GM03348 (cell line): Measurements from ENCODE around the gene PCDHGB2.
"Not testable (repeated sequence)": the region's sequence is repeated elsewhere in the genome, so short reads cannot be mapped to it uniquely, and the experiment has no call there.

Experiments
- DNase-seq: peaks from one replicate; pipeline ENCODE4 v3.0.0; 2012; ENCODE audit warnings: low spot score

Gene PCDHGB2

DNA sequence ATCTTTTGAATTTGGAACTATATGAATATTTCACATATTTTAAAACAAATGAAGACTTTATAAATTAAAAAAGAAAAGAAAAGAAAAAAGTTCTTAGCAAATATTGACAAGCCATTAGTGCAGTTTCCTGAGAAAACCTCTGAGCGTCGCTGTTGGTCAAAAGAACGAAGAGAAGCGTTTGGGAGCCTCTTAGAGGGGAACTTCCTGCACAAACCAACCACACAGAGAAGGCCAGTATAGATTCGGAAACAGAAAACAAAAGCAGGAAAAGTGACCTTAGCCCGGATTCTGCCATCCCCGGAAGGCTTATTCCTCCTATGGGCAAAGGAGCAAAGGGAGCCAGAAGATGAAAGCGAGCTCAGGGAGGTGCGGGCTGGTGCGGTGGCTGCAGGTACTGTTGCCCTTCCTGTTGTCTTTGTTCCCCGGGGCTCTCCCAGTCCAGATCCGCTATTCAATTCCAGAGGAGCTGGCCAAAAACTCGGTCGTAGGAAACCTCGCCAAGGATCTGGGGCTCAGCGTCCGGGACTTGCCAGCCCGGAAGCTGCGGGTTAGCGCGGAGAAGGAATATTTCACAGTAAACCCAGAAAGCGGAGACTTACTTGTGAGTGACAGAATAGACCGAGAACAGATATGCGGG lies at the start of gene PCDHGB2:
PCDHGB2 (plus strand) TSS at position 205 of the 637 bp plus-strand sequence; CDS start at position 347, 142 bp downstream.
- DNase-seq: peak; percentile 45

DNA sequence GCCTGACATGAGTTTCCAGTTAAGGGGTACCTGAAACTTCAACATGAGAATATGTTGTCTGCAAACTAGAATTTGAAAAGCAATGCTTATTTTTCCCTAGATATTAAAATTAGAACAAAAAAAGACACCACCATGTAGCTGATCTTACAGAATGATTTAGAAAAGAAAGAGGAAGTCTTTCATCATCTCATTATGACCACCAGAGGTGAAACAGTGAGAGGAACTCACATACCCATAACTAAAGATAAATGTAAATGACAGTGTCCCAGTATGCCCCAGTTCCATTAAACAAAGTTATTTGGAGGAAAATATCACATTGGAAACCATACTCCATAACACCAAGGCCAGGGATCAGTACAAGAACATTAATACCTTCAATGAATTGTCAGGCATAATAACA lies 46.1 kb upstream of the PCDHGB2 start:
- no peak for DNase-seq

DNA sequence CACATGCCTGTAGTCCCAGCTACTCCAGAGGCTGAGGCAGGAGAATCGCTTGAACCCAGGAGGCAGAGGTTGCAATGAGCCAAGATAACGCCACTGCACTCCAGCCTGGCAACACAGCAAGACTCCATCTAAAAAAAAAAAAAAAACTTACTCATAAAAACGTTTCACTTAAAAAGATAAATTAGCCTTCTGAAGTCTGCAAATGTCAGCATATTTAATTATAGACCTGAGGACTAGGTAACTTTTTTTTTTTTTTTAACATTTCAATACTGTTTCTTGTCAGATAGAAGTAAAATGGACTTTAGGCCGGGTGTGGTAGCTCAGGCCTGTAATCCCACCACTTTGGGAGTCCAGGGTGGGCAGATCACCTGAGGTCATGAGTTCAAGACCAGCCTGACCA lies 42.8 kb upstream of the PCDHGB2 start:
- DNase-seq: not testable (repeated sequence)

DNA sequence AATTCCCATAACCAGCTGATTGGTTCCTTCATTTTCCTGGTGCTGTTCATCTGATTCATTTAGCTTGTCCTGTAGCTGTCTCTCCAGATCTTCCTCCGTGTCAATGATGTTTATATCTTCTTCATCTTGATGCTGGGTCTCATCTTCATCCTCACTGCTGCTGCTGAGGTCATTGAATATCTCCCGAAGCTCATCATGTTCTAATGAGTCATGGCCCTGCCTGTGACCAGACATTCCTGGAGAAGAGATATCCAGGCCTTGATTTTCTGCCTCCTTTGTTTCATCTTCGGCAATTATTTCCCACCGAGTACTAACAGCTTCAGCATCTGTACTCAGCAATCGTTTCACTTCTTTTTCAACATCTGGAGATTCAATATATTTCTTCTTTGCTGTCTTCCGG lies 40.6 kb upstream of the PCDHGB2 start:
- no peak for DNase-seq

DNA sequence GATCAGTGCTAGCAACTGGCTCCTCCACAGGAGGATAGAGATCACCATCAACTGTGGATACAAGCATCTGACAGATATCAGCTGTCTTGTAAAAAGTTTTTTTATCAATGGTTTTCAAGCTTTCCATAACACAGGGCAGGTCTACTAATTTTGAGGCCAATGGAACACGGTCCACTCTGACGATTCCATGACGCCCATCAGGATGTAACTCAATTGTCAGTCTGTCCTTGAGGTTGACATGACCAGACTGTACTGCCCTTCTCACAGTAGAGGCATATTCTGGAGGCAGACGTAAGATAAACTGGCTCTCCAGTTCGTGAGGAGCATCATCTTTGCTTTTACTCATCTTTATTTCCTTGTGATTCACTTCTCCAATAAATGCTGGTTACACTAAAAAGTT lies 40.1 kb upstream of the PCDHGB2 start:
- no peak for DNase-seq

DNA sequence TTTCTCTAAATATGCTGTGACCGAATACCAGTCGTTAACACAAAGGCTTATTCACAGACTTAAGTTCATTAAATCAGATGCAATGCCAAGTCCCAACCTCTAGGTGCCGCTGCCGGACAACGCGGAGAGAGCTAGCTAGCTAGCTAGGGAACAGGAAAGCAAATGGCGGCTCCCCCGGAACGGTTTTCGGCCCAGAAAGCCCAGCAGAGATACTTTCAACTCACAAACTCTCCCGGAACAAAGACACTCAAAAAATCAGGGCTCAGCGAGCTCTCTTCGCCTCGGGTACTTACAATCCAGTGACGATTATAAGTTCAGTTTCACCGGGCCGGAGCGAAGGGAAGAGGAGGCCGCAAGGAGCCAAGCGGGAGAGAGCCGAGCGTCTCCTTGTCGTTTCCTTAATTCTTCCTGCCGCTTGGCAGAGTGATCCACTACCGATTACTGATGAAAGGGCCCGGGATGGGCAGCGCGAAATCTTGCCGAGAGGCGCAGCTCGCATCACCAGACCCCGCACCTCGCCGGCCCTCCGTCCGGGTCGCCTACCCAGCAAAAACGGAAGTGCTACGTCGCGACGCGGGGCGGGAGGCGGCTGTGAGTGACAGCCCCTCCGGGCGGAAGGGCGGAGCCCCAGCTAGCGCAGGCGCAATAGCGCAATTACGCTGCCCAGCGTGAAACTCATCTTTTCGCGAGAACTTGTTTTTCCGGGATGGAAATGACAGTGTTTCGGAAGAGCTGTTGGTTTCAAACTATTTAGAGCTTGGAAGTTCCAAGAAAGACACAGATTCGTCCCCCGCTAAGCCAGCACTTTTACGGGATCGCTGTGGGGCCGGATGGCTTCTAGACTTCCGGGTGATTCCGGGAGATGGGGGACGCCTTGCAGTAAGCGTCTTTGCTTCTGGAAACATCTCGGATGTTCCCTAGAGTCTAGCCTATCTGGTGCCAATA lies 39.3 kb upstream of the PCDHGB2 start, which contains the start of gene TAF7:
TAF7 (minus strand) TSS at position 560 of the 945 bp plus-strand sequence. CDS start 740 bp downstream, outside the sequence.
- DNase-seq: peak; percentile 98

DNA sequence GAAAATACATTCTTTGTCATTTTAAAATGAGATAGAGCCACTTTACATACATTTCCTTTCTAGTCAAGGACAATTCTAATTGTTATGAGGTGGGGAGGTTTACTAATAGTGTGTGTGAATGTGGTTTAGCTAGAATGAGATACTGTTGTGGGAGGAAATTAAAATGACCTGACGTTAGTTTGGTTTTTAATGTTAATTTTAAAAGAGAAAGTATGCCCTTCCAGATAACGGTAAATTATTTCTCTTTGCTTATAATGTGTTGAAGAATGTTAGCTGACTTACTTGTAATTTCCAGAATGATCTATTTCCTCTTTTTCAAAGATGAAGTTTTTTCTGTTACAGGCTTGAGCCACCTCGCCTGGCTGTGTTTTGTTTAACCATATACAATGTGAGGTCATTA lies 37.5 kb upstream of the PCDHGB2 start:
- no peak for DNase-seq

DNA sequence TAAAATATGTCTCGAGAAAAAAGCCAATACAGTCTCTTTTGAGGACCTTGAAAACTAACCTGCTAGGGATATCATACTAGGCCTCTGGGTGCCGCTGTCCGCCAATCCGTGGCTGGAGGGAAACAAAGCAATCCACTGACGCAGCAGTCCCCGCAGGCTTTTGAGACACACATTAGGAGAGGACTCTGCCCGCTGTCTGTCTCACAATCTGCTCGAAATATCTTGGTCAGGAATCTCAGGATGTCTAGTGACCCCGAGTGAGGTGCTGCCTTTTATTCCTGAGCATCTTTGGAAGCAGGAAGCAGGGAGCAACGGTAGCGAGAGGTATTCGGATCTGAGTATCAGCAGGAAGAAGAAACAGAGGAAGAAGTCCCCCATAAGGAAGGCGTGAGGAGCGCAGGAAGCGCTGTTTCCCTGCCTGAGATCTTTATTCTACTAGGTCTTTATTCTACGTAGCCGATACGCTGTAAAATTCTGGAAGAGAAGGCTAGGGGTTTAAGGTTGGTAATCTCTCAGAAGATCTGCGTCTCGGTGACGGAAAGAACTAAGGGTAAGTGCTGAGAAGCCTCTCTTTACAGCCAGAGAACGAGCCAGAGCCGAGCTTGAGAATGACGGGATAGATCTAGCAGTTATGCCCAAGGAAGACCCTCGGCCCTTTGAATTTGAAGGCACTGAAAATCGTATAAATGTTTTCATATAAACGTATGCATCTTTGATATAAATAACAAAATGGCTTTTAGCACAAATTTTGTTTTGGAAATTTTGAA lies 33.5 kb upstream of the PCDHGB2 start:
- DNase-seq: peak; percentile 82

DNA sequence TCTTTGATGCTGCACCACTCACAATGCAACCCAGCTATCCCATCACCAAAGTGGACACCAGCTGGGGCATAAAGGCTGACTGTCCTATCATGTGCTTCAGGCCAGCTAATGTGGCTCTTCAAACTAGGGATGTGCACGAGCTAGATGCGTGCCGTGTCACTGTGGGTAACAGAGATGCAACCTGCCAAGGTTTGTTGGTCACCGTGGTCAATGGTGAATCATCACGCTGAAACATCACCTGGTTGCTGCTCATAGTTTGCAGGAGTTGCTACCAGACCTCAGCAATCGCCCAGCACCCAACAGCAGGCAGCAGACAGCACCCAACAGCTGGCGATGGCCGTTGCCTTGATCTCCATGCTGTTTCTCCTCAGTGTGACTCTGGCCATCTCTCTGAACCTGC lies 31.6 kb upstream of the PCDHGB2 start:
- DNase-seq: no peak

DNA sequence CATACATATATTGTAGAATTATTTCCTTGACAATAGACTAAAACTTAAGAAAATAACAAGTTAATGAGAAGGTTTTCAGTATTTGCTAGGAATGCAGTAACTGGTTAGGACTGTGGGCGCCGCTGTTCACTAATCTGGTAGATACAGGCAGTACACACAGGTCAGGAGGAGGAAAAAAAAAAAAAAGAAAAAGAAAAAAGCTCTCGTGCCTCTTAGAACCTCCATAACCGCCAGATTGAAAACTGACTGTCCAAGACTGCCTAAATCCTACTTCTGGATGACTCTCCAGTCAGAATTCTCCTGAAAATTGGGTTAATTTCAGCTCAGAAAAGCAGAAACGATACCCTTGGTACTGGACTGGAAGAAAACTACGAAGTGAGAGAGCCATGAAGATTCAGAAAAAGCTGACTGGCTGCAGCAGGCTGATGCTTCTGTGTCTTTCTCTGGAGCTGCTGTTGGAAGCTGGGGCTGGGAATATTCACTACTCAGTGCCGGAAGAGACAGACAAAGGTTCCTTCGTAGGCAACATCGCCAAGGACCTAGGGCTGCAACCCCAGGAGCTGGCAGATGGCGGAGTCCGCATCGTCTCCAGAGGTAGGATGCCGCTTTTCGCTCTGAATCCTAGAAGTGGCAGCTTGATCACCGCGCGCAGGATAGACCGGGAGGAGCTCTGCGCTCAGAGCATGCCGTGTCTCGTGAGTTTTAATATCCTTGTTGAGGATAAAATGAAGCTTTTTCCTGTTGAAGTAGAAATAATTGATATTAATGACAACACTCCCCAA lies 29.3 kb upstream of the PCDHGB2 start, which contains the start of gene PCDHGA1:
PCDHGA1 (plus strand) TSS at position 216 of the 782 bp plus-strand sequence.
- peak; percentile 78 for DNase-seq

DNA sequence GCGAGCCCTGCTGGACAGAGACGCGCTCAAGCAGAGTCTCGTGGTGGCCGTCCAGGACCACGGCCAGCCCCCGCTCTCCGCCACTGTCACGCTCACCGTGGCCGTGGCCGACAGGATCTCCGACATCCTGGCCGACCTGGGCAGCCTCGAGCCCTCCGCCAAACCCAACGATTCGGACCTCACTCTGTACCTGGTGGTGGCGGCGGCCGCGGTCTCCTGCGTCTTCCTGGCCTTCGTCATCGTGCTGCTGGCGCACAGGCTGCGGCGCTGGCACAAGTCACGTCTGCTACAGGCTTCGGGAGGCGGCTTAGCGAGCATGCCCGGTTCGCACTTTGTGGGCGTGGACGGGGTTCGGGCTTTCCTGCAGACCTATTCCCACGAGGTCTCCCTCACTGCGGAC lies 27.2 kb upstream of the PCDHGB2 start:
- not testable (repeated sequence) for DNase-seq

DNA sequence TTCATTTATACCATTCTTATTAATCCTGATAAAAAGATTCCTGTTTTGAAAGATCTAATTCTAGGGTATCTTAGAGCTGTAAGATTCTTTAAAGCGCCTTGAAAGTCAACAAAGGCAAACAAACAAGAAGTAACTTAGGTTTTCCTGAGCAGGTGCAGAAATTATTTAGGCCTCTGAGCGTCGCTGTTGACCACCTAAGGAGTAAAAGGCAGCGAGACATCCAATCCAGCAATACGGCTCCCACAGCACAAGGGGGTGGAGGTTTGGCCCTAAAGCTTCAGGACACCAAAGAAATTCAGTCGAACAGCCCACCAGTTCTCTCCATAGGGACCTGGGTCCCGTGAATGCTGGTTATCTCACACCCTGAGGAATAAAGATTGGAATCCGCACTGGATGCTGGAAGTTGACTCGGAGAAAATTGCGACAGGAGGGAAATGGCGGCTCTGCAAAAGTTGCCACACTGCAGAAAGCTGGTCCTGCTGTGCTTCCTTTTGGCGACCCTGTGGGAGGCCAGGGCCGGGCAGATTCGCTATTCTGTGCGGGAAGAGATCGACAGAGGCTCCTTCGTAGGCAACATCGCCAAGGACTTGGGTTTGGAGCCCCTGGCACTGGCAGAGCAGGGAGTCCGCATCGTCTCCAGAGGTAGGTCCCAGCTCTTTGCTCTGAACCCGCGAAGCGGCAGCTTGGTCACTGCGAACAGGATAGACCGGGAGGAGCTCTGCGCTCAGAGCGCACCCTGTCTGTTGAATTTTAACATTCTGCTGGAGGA lies 21.1 kb upstream of the PCDHGB2 start, which contains the start of gene PCDHGA2:
PCDHGA2 (plus strand) TSS at position 223 of the 769 bp plus-strand sequence.
- DNase-seq: peak; percentile 67

DNA sequence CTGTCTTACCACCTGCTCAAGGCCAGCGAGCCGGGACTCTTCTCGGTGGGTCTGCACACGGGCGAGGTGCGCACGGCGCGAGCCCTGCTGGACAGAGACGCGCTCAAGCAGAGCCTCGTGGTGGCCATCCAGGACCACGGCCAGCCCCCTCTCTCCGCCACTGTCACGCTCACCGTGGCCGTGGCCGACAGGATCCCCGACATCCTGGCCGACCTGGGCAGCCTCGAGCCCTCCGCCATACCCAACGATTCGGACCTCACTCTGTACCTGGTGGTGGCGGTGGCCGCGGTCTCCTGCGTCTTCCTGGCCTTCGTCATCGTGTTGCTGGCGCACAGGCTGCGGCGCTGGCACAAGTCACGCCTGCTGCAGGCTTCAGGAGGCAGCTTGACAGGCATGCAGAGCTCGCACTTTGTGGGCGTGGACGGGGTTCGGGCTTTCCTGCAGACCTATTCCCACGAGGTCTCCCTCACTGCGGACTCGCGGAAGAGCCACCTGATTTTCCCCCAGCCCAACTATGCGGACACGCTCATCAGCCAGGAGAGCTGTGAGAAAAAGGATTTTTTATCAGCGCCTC lies 18.9 kb upstream of the PCDHGB2 start:
- DNase-seq: not testable (repeated sequence)

DNA sequence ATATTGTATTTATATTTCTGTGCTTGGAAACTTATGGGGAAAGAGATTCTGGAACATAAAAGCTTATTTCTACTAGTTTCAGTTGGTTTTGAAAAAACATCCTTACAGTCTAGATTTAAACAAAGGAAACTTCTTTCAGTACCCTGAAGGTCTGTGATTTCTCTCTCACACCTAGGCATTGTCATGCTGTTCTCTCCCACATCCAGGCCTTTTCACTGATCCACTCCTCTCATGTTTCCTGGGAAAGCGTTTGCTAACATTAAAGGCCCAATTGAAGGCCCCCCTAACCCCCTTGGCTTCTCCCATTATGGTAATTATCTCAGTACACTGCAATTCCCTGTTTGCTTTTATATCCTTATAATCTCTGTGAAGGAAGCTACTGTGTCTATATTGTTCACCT lies 17.0 kb upstream of the PCDHGB2 start:
- DNase-seq: no peak

DNA sequence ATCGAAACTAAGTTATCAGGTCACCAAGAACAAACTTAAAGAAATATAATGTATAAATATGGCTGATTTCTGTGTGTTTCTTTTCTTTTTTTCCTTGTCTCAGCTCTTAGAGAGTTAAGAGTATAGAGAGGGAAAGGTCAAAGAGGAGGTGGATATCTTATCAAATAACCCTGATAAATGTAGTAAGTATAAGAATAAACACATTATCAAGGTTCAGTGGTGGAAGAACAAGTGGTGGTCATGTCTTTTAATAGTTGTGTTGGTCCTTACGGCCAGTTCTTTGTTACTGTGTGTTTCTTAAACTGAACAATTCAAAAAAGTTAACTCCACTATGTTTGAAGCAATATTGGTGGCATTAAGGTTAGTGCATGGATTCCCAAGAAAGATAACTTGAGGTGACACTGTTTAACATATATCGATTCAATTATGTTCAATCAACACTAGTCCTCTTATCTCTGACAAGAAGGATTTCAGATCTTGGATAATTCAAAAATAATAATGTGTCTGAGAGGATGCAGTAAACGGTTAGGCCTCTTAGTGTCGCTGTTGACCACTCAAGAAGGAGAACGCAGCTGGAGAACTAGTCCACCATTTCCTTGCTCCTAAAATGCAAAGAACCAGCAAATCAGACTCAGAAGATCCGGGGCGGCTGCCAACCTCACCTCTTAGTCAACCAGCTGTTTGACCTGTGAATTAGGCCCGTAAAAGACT lies 16.4 kb upstream of the PCDHGB2 start, which contains the start of gene PCDHGA3:
PCDHGA3 (plus strand) TSS at position 588 of the 711 bp plus-strand sequence. CDS start 205 bp downstream, outside the sequence.
- DNase-seq: no peak

DNA sequence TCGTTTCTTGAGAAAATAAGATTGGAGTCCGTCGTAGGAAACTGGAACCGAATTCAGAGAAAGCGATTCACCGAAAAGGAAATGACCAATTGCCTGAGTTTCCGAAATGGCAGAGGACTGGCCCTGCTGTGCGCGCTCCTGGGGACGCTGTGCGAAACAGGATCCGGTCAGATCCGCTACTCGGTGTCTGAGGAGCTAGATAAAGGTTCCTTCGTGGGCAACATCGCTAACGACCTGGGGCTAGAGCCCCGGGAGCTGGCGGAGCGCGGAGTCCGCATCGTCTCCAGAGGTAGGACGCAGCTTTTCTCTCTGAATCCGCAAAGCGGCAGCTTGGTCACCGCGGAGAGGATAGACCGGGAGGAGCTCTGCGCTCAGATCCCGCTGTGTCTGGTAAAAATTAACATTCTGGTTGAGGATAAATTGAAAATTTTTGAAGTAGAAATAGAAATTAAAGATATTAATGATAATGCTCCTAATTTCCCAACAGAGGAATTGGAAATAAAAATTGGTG lies 15.8 kb upstream of the PCDHGB2 start:
- no peak for DNase-seq

DNA sequence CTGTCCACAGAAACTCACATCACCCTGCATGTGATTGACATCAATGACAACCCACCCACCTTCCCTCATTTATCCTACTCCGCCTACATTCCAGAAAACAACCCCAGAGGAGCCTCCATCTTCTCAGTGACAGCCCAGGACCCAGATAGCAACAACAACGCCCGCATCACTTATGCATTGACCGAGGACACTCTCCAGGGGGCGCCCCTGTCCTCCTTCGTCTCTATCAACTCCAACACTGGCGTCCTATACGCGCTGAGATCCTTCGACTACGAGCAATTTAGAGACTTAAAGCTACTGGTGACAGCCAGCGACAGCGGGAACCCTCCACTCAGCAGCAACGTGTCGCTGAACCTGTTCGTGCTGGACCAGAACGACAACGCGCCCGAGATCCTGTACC lies 14.5 kb upstream of the PCDHGB2 start:
- DNase-seq: no peak

DNA sequence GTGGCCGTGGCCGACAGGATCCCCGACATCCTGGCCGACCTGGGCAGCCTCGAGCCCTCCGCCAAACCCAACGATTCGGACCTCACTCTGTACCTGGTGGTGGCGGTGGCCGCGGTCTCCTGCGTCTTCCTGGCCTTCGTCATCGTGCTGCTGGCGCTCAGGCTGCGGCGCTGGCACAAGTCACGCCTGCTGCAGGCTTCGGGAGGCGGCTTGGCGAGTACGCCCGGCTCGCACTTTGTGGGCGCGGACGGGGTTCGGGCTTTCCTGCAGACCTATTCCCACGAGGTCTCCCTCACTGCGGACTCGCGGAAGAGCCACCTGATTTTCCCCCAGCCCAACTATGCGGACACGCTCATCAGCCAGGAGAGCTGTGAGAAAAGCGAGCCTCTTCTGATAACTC lies 13.8 kb upstream of the PCDHGB2 start:
- not testable (repeated sequence) for DNase-seq
